ENCODE results near the gene FBXO27. TPM values are rescaled to one million over a fixed set of nuclear protein-coding genes. Genes with fewer than 3 reads are reported as not detected.

Gene FBXO27
- total and polyA plus RNA-seq, 2 experiments from 2014 or later, result 6.2 to 13.7 TPM

- Mint-ChIP-seq H3K4me3 (no peak overlapping the region), H3K27ac (no peak overlapping the region), H3K36me3 (ENCODE audit: low read depth) (peaks cover 56% of the 10 kb centered on the region), H3K4me1 (no peaks in the 10 kb centered on the region), H3K9me3 (peaks cover 16% of the 10 kb centered on the region), H3K27me3 (ENCODE audit: insufficient read depth, low read depth, poor library complexity) (peaks cover 4% of the 10 kb centered on the region)
- DNase-seq (ENCODE audit: low spot score) (no peak), ATAC-seq (no peak)
- Histone ChIP-seq H2AFZ (no peak overlapping the region), H3K27me3 (ENCODE audit: insufficient read depth) (no peaks in the 10 kb centered on the region), H3K4me2 (no peak overlapping the region), H3K9me2 (ENCODE audit: insufficient read depth) (no peaks in the 10 kb centered on the region), H3K79me2 (replicated peaks; ENCODE audit: insufficient read depth) (no peaks in the 10 kb centered on the region), H3K4me3 (no peak overlapping the region), H3F3A (replicated peaks; ENCODE audit: low read depth) (no peaks in the 10 kb centered on the region), H3K27ac (ENCODE audit: low read depth) (no peak overlapping the region), H3K36me3 (ENCODE audit: insufficient read depth) (peaks cover 9% of the 10 kb centered on the region; the same call in 1 of the 2 replicates), H4K20me1 (replicated peaks; ENCODE audit: insufficient read depth) (peaks cover 3% of the 10 kb centered on the region; the same call in 1 of the 2 replicates), H3K4me1 (ENCODE audit: insufficient read depth) (no peaks in the 10 kb centered on the region)
- TF ChIP-seq CTCF (conservative IDR thresholded peaks at IDR 0.05; ENCODE audit: low read depth in 2 of 2), result no peak
- TF ChIP-seq JUNB (IDR thresholded peaks at IDR 0.05; ENCODE audit: unreplicated experiment), result no peak
- TF ChIP-seq ZNF331 (CRISPR knock-in tag; IDR thresholded peaks at IDR 0.05; ENCODE audit: low read depth), result no peak
- TF ChIP-seq ETS1 (IDR thresholded peaks at IDR 0.05), result no peak
- TF ChIP-seq CREB1 (CRISPR knock-in tag; IDR thresholded peaks at IDR 0.05; ENCODE audit: low read depth), result no peak
- no peak for TF ChIP-seq ZNF462 (CRISPR knock-in tag; IDR thresholded peaks at IDR 0.05)
- no peak for TF ChIP-seq EZH2 (IDR thresholded peaks at IDR 0.05; ENCODE audit: low read depth, unreplicated experiment)
- TF ChIP-seq NANOG (IDR thresholded peaks at IDR 0.05; ENCODE audit: borderline replicate concordance), result no peak
- TF ChIP-seq EZH2phosphoT487 (IDR thresholded peaks at IDR 0.05; ENCODE audit: unreplicated experiment), result no peak
- no peak for TF ChIP-seq REST (IDR thresholded peaks at IDR 0.05; ENCODE audit: unreplicated experiment)
- TF ChIP-seq STAT1 (IDR thresholded peaks at IDR 0.05; ENCODE audit: unreplicated experiment), result no peak
- no peak for TF ChIP-seq ZNF114 (CRISPR knock-in tag; IDR thresholded peaks at IDR 0.05)
- no peak for TF ChIP-seq POLR2AphosphoS5 (IDR thresholded peaks at IDR 0.05; ENCODE audit: low read depth)
Observed at GRCh38 chr19:39024875-39025641, 7.3 kb downstream of the FBXO27 start.

Data from GM23338 (cell line).